Measurements from ENCODE around the gene APOBEC3H. TPM values are rescaled to one million over a fixed set of nuclear protein-coding genes. Genes with fewer than 3 reads are reported as not detected.
"Not testable (repeated sequence)": the region's sequence is repeated elsewhere in the genome, so short reads cannot be mapped to it uniquely, and the experiment has no call there.

Gene APOBEC3H
- total and polyA plus RNA-seq, 2 donors = 0.24 TPM; not detected in 1

GRCh38 chr22:39076155-39077025, 20.7 kb upstream of the APOBEC3H start:
- H3K4me1 ChIP-seq (ENCODE audit: insufficient read depth); DNase-seq (ENCODE audit: extremely low spot score); H3K36me3 ChIP-seq (ENCODE audit: insufficient read depth): not testable (repeated sequence)
- peak overlapping the region; percentile 10 for H3K4me3 ChIP-seq (ENCODE audit: low read depth, low read length)
- 33% methylated on average over 23 of the region's 24 CpGs for WGBS
- H3K27ac ChIP-seq (ENCODE audit: low read depth) = peak overlapping the region; percentile 48

GRCh38 chr22:39077026-39077840, 19.8 kb upstream of the APOBEC3H start, which contains the start of gene APOBEC3G:
Gene APOBEC3G (plus strand): TSS chr22:39077275. CDS start chr22:39077362, 87 bp downstream.
- not testable (repeated sequence) for H3K4me1 ChIP-seq (ENCODE audit: insufficient read depth); H3K36me3 ChIP-seq (ENCODE audit: insufficient read depth); DNase-seq (ENCODE audit: extremely low spot score)
- WGBS = 16% methylated on average over 15 of the region's 17 CpGs
- peak within 1 kb of the TSS; percentile 68 for H3K27ac ChIP-seq (ENCODE audit: low read depth)
- H3K4me3 ChIP-seq (ENCODE audit: low read depth, low read length) = peak within 1 kb of the TSS; percentile 44

- not testable (repeated sequence) for H3K27ac ChIP-seq (ENCODE audit: low read depth); H3K36me3 ChIP-seq (ENCODE audit: insufficient read depth); DNase-seq (ENCODE audit: extremely low spot score); H3K4me1 ChIP-seq (ENCODE audit: insufficient read depth)
- 88% methylated on average over 12 of the region's 12 CpGs for WGBS
- peak overlapping the region; percentile 44 for H3K4me3 ChIP-seq (ENCODE audit: low read depth, low read length)
Observed at GRCh38 chr22:39077912-39078311, 19.1 kb upstream of the APOBEC3H start.

- no peaks in the 10 kb centered on the region for H3K4me1 ChIP-seq (ENCODE audit: insufficient read depth)
- WGBS = 87% methylated on average over 8 of the region's 8 CpGs
- H3K27ac ChIP-seq (ENCODE audit: low read depth) = no peak overlapping the region
- no peak overlapping the region for H3K4me3 ChIP-seq (ENCODE audit: low read depth, low read length)
- no peak for DNase-seq (ENCODE audit: extremely low spot score)
- no peaks in the 10 kb centered on the region for H3K36me3 ChIP-seq (ENCODE audit: insufficient read depth)
Observed at GRCh38 chr22:39078329-39078728, 18.7 kb upstream of the APOBEC3H start.

- WGBS = 94% methylated on average over 21 of the region's 24 CpGs
- not testable (repeated sequence) for H3K4me3 ChIP-seq (ENCODE audit: low read depth, low read length); H3K27ac ChIP-seq (ENCODE audit: low read depth); DNase-seq (ENCODE audit: extremely low spot score); H3K36me3 ChIP-seq (ENCODE audit: insufficient read depth); H3K4me1 ChIP-seq (ENCODE audit: insufficient read depth)
Observed at GRCh38 chr22:39079054-39079637, 17.9 kb upstream of the APOBEC3H start.

GRCh38 chr22:39080052-39080762, 16.8 kb upstream of the APOBEC3H start:
- H3K36me3 ChIP-seq (ENCODE audit: insufficient read depth) = no peaks in the 10 kb centered on the region

GRCh38 chr22:39081016-39081415, 16.0 kb upstream of the APOBEC3H start:
- H3K36me3 ChIP-seq (ENCODE audit: insufficient read depth) = no peaks in the 10 kb centered on the region
- no peak for DNase-seq (ENCODE audit: extremely low spot score)
- H3K4me1 ChIP-seq (ENCODE audit: insufficient read depth) = no peaks in the 10 kb centered on the region
- no peak overlapping the region for H3K4me3 ChIP-seq (ENCODE audit: low read depth, low read length)
- no peak overlapping the region for H3K27ac ChIP-seq (ENCODE audit: low read depth)
- 90% methylated on average over 12 of the region's 12 CpGs for WGBS

More at GRCh38 chr22:39080052-39080762, 16.8 kb upstream of the APOBEC3H start:
- H3K4me3 ChIP-seq (ENCODE audit: low read depth, low read length) = no peak overlapping the region
- no peaks in the 10 kb centered on the region for H3K4me1 ChIP-seq (ENCODE audit: insufficient read depth)
- DNase-seq (ENCODE audit: extremely low spot score) = no peak
- H3K27ac ChIP-seq (ENCODE audit: low read depth) = no peak overlapping the region
- 76% methylated on average over 9 of the region's 9 CpGs for WGBS

GRCh38 chr22:39081598-39081997, 15.4 kb upstream of the APOBEC3H start:
- Histone ChIP-seq H3K4me1 (ENCODE audit: insufficient read depth) (no peaks in the 10 kb centered on the region), H3K27ac (ENCODE audit: low read depth) (no peak overlapping the region), H3K36me3 (ENCODE audit: insufficient read depth) (no peaks in the 10 kb centered on the region), H3K4me3 (ENCODE audit: low read depth, low read length) (no peak overlapping the region)
- no peak for DNase-seq (ENCODE audit: extremely low spot score)
- 76% methylated on average over 8 of the region's 8 CpGs for WGBS

GRCh38 chr22:39083212-39084165, 13.6 kb upstream of the APOBEC3H start:
- DNase-seq (ENCODE audit: extremely low spot score) = no peak
- H3K27ac ChIP-seq (ENCODE audit: low read depth) = no peak overlapping the region
- H3K4me3 ChIP-seq (ENCODE audit: low read depth, low read length) = no peak overlapping the region
- H3K4me1 ChIP-seq (ENCODE audit: insufficient read depth) = no peaks in the 10 kb centered on the region
- no peaks in the 10 kb centered on the region for H3K36me3 ChIP-seq (ENCODE audit: insufficient read depth)
- 81% methylated on average over 14 of the region's 14 CpGs for WGBS

GRCh38 chr22:39084666-39085065, 12.4 kb upstream of the APOBEC3H start:
- Histone ChIP-seq H3K4me3 (ENCODE audit: low read depth, low read length) (no peak overlapping the region), H3K36me3 (ENCODE audit: insufficient read depth) (no peaks in the 10 kb centered on the region), H3K4me1 (ENCODE audit: insufficient read depth) (no peaks in the 10 kb centered on the region), H3K27ac (ENCODE audit: low read depth) (no peak overlapping the region)
- DNase-seq (ENCODE audit: extremely low spot score) = no peak
- WGBS = 88% methylated on average over 8 of the region's 8 CpGs

GRCh38 chr22:39087098-39087497, 9.9 kb upstream of the APOBEC3H start:
- Histone ChIP-seq H3K36me3 (ENCODE audit: insufficient read depth) (no peaks in the 10 kb centered on the region), H3K4me3 (ENCODE audit: low read depth, low read length) (no peak overlapping the region), H3K27ac (ENCODE audit: low read depth) (no peak overlapping the region), H3K4me1 (ENCODE audit: insufficient read depth) (no peaks in the 10 kb centered on the region)
- no peak for DNase-seq (ENCODE audit: extremely low spot score)
- 96% methylated on average over 6 of the region's 6 CpGs for WGBS

Measured in urinary bladder (tissue), 4 donors.